Measurements from ENCODE around the gene SLC35A4.
A peak's percentile ranks its signal among the peaks of the same experiment; 100 is the strongest.
"Not testable (repeated sequence)": the region's sequence is repeated elsewhere in the genome, so short reads cannot be mapped to it uniquely, and the experiment has no call there.

The SLC35A4 gene

DNA sequence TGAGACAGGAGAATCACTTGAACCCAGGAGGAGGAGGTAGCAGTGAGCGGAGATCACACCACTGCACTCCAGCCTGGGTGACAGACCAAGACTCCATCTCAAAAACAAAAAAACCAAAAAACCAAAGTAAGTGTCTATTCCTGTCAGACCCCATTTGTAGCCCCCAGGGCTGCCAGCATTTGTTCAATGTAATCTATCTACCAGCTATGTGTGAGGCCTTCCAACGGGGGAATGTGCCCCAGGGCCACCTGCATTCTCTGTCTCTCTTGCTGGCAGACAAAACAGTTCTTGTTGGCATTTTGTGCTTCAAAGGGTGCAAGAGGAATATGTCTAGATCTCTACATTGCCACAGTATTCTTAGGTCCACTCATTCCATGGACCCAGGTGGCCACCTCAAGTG lies 34.2 kb downstream of the SLC35A4 start:
- H3K4me2 ChIP-seq, result no peak overlapping the region
- no peak overlapping the region for H3K9ac ChIP-seq
- H3K27ac ChIP-seq, result no peak overlapping the region
- no peaks in the 10 kb centered on the region for H4K20me1 ChIP-seq
- no peaks in the 10 kb centered on the region for H3K4me1 ChIP-seq
- H3K4me3 ChIP-seq, result no peak overlapping the region
- no peaks in the 10 kb centered on the region for H3K27me3 ChIP-seq
- no peak for TF ChIP-seq Cebpa-rat (IDR thresholded peaks at IDR 0.05)
- H3K36me3 ChIP-seq, result no peaks in the 10 kb centered on the region
- H3K9me3 ChIP-seq, result no peaks in the 10 kb centered on the region

GRCh38 chr5:140600096-140600495 lies 35.5 kb downstream of the SLC35A4 start:
- Histone ChIP-seq H3K4me3 (no peak overlapping the region), H3K4me1 (no peaks in the 10 kb centered on the region), H3K9ac (no peak overlapping the region), H3K9me3 (no peaks in the 10 kb centered on the region), H3K36me3 (no peaks in the 10 kb centered on the region), H3K27ac (no peak overlapping the region), H3K27me3 (no peaks in the 10 kb centered on the region), H3K4me2 (no peak overlapping the region), H4K20me1 (no peaks in the 10 kb centered on the region)
- TF ChIP-seq Cebpa-rat (IDR thresholded peaks at IDR 0.05), result no peak

- Histone ChIP-seq H3K9ac (no peak overlapping the region), H4K20me1 (no peaks in the 10 kb centered on the region), H3K4me3 (no peak overlapping the region), H3K9me3 (no peaks in the 10 kb centered on the region), H3K36me3 (no peaks in the 10 kb centered on the region), H3K4me1 (no peaks in the 10 kb centered on the region), H3K27ac (no peak overlapping the region), H3K4me2 (no peak overlapping the region), H3K27me3 (no peaks in the 10 kb centered on the region)
- no peak for TF ChIP-seq Cebpa-rat (IDR thresholded peaks at IDR 0.05)
These were observed 37.5 kb downstream of the SLC35A4 start for GRCh38 chr5:140602147-140602546.

DNA sequence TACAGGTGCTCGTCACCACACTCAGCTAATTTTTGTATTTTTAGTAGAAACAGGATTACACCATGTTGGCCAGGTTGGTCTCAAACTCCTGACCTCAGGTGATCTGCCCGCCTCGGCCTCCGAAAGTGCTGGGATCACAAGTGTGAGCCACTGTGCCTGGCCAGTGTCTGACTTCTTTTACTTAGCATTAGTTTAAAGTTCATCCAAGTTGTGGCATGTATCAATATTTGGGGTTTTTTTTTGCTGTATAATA lies 38.7 kb downstream of the SLC35A4 start:
- H3K27ac ChIP-seq, H3K27me3 ChIP-seq, H3K4me3 ChIP-seq, H3K36me3 ChIP-seq, H3K4me2 ChIP-seq, H3K9ac ChIP-seq, H3K4me1 ChIP-seq, H4K20me1 ChIP-seq, H3K9me3 ChIP-seq: not testable (repeated sequence)

DNA sequence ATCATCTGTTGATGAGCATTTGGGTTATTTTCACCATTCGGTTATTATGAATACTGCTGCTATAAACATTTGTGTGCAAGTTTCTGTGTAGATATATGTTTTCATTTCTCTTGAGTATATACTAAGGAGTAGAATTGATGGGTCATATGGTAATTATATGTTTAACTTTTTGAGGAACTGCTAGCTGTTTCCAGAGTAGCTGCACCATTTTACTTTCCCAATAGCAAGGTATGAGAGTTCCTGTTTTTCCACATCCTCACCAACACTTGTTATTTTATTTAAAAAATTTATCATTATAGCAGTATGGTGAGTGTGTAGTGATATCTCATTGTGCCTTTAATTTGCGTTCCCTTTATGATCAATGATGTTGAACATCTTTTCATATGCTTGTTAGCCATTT lies 39.1 kb downstream of the SLC35A4 start:
- Histone ChIP-seq H3K4me2 (no peak overlapping the region), H3K4me3 (no peak overlapping the region), H3K9ac (no peak overlapping the region)

DNA sequence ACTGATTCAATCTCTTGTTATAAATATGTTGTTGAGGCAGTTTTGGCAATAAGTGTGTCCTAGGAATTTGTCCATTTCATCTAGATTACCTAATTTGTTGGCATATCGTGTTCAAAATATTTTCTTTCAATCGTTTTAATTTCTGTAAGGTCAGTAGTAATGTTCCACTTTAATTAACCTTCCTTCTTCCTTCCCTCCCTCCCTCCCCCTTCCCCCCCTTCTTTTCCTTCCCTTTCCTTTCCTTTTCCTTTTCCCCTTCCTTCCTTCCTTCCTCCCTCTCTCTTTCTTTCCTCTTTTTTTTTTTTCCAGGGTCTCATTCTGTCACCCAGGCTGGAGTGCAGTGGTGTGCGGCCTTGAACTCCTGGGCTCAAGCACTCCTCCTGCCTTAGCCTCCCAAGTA lies 41.3 kb downstream of the SLC35A4 start:
- Histone ChIP-seq H3K4me3 (no peak overlapping the region), H3K4me1 (peaks cover 19% of the 10 kb centered on the region), H3K9ac (no peak overlapping the region), H3K27ac (no peak overlapping the region), H3K27me3 (no peaks in the 10 kb centered on the region), H3K9me3 (no peaks in the 10 kb centered on the region), H4K20me1 (no peaks in the 10 kb centered on the region), H3K36me3 (no peaks in the 10 kb centered on the region), H3K4me2 (no peak overlapping the region)
- no peak for TF ChIP-seq Cebpa-rat (IDR thresholded peaks at IDR 0.05)

More for the DNA sequence above, 39.1 kb downstream of the SLC35A4 start:
- no peak for TF ChIP-seq Cebpa-rat (IDR thresholded peaks at IDR 0.05)
- Histone ChIP-seq H3K27me3 (no peaks in the 10 kb centered on the region), H4K20me1 (no peaks in the 10 kb centered on the region), H3K36me3 (no peaks in the 10 kb centered on the region), H3K4me1 (no peaks in the 10 kb centered on the region), H3K9me3 (no peaks in the 10 kb centered on the region), H3K27ac (no peak overlapping the region)

- Histone ChIP-seq H3K4me2 (no peak overlapping the region), H4K20me1 (no peaks in the 10 kb centered on the region), H3K9me3 (no peaks in the 10 kb centered on the region), H3K27ac (no peak overlapping the region), H3K4me3 (no peak overlapping the region), H3K27me3 (no peaks in the 10 kb centered on the region), H3K4me1 (peaks cover 31% of the 10 kb centered on the region), H3K36me3 (no peaks in the 10 kb centered on the region), H3K9ac (no peak overlapping the region)
- no peak for TF ChIP-seq Cebpa-rat (IDR thresholded peaks at IDR 0.05)
These were observed 42.4 kb downstream of the SLC35A4 start for GRCh38 chr5:140607031-140607430.

DNA sequence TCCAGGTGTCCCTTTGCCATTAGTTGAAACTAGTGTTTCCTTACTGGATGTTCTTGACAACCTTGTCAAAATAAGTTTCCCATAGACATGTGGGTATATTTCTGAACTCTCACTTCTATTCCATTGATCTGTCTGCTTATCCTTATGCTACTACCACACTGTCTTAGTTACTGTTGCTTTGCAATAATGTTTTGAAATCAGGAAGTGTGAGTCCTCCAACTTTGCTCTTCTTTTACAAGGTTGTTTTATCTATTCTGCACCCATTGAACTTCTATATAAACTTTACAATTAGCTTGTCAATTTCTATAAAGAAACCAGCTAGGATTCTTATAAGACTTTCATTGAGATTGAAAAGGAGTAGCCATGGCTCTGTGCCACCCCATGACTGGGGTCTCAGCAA lies 44.1 kb downstream of the SLC35A4 start:
- Histone ChIP-seq H3K27ac (no peak overlapping the region), H3K4me1 (peaks cover 44% of the 10 kb centered on the region), H3K4me3 (no peak overlapping the region), H4K20me1 (no peaks in the 10 kb centered on the region), H3K9ac (no peak overlapping the region), H3K9me3 (no peaks in the 10 kb centered on the region), H3K4me2 (peak overlapping the region; percentile 64), H3K27me3 (no peaks in the 10 kb centered on the region), H3K36me3 (no peaks in the 10 kb centered on the region)
- no peak for TF ChIP-seq Cebpa-rat (IDR thresholded peaks at IDR 0.05)

DNA sequence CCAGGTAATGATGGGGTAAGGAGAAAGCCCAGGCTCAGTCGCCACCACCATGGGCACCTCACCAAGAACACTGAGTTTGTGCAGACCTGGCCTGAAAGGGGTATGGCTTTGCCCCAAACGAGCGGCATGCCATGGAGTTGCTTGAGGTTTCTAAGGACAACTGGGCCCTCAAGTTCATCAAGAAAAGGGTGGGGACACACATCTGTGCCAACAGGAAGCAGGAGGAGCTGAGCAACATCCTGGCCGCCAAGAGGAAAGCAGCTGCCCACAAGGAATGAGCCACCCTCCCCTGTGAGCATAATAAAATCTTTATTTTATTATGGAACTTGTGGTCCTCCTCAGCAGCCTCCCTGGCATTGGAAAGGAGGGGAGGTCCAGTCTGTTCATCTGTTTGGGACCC lies 44.5 kb downstream of the SLC35A4 start:
- Histone ChIP-seq H3K9ac (no peak overlapping the region), H3K4me2 (peak overlapping the region; percentile 64), H3K9me3 (no peaks in the 10 kb centered on the region), H3K4me1 (peaks cover 44% of the 10 kb centered on the region), H3K27me3 (no peaks in the 10 kb centered on the region), H3K4me3 (no peak overlapping the region), H4K20me1 (no peaks in the 10 kb centered on the region), H3K36me3 (no peaks in the 10 kb centered on the region), H3K27ac (no peak overlapping the region)
- TF ChIP-seq Cebpa-rat (IDR thresholded peaks at IDR 0.05), result no peak

DNA sequence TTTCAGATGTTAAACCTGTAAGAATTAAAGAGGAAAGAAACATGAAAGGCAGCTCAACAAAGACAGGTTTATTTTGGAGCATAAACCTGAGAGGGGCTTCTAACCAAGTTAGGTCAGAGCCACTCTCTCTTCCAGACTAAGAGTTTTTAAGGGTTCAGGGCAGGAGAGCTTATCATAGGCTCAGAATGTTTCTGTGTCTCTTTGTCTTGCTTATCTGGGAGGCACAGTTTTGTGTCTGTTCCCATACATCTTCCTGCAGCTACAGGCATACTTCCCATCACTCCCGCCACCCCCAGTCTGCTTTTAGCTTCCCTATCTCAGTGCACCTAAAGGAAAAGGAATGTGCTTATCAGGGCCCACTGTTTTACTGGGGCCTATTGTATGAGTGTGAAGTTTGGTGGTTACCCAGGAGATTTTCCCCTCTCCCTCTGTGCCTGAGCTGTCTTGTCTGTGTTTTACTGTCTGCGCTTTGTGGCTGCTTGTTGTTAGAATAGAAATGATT lies 46.4 kb downstream of the SLC35A4 start:
- no peak for TF ChIP-seq Cebpa-rat (IDR thresholded peaks at IDR 0.05)
- Histone ChIP-seq H3K9me3 (no peaks in the 10 kb centered on the region), H4K20me1 (no peaks in the 10 kb centered on the region), H3K4me2 (peak overlapping the region; percentile 49), H3K27ac (peak overlapping the region; percentile 34), H3K27me3 (no peaks in the 10 kb centered on the region), H3K36me3 (no peaks in the 10 kb centered on the region), H3K9ac (no peak overlapping the region; the same call in 1 of the 2 replicates), H3K4me3 (no peak overlapping the region), H3K4me1 (peaks cover 44% of the 10 kb centered on the region)
